HEK293T (cell line): ENCODE measurements around the gene RSU1.

Experiments
- BHLHE40 ChIP-seq: fragments of 450-650 bp; IDR thresholded peaks from 2 replicates; pipeline ENCODE4 v1.6.1; 2016; ENCODE audit warnings: mild to moderate bottlenecking, moderate library complexity, borderline replicate concordance
- ELF4 ChIP-seq: fragments of 450-650 bp; IDR thresholded peaks from 2 replicates; pipeline ENCODE4 v1.6.1; 2017; ENCODE audit warnings: antibody characterized with exemption
- FOXA1 ChIP-seq: fragments of 450-650 bp; IDR thresholded peaks from 2 replicates; pipeline ENCODE4 v1.6.1; 2016; ENCODE audit warnings: mild to moderate bottlenecking
- FOXM1 ChIP-seq: fragments of 450-650 bp; IDR thresholded peaks from 2 replicates; pipeline ENCODE4 v1.6.1; 2017; ENCODE audit warnings: mild to moderate bottlenecking, borderline replicate concordance
- HDGF ChIP-seq: fragments of 450-650 bp; IDR thresholded peaks from 2 replicates; pipeline ENCODE4 v1.6.1; 2017; ENCODE audit warnings: antibody characterized with exemption, borderline replicate concordance
- L3MBTL2 ChIP-seq: fragments of 450-650 bp; conservative IDR thresholded peaks from 2 replicates; pipeline ENCODE4 v1.6.1; 2016; ENCODE audit warnings: mild to moderate bottlenecking
- PKNOX1 ChIP-seq: fragments of 450-650 bp; IDR thresholded peaks from 2 replicates; pipeline ENCODE4 v1.6.1; 2016
- SP1 ChIP-seq: fragments of 450-650 bp; IDR thresholded peaks from 2 replicates; pipeline ENCODE4 v1.6.1; 2017
- TARDBP ChIP-seq: fragments of 450-650 bp; IDR thresholded peaks from 2 replicates; pipeline ENCODE4 v1.6.1; 2016
- ZNF384 ChIP-seq: fragments of 450-650 bp; IDR thresholded peaks from 2 replicates; pipeline ENCODE4 v1.6.1; 2016

- no peak for TF ChIP-seq TARDBP
- TF ChIP-seq ZNF384: no peak
- no peak for TF ChIP-seq BHLHE40
- no peak for TF ChIP-seq SP1
- no peak for TF ChIP-seq L3MBTL2
- TF ChIP-seq FOXM1: no peak
- no peak for TF ChIP-seq ELF4
- TF ChIP-seq FOXA1: no peak
- no peak for TF ChIP-seq PKNOX1
- TF ChIP-seq HDGF: no peak
Observed at GRCh38 chr10:16820421-16820820, 3.2 kb upstream of the RSU1 start.
